ENCODE measurements around the gene LBH. TPM values are rescaled to one million over a fixed set of nuclear protein-coding genes. Genes with fewer than 3 reads are reported as not detected.

Gene LBH
- total and polyA plus RNA-seq, 2 donors (not counting 3 experiments of a cell fraction or from before 2014, with no cell fraction given) = 5.3 to 5.5 TPM

- no peak overlapping the region for H3K4me3 ChIP-seq (replicated peaks in 1 of 3; ENCODE audit: insufficient read depth in 1 of 3, low read depth in 1 of 3, low read length in 3 of 3)
- ChIA-PET CTCF (interaction anchor here (1.4 kb wide), 1 partner anchor 10 kb away, joined by 5 read pairs; no protein-coding TSS in a partner anchor), POLR2A (no interaction called here)
Measured at GRCh38 chr2:30248791-30249190, 17.5 kb downstream of the LBH start.

More at GRCh38 chr2:30248791-30249190, 17.5 kb downstream of the LBH start:
- H3K9me1 ChIP-seq (replicated peaks; ENCODE audit: control insufficient read depth, extremely low read depth, insufficient read depth, low read length) = no peaks in the 10 kb centered on the region
- dilution Hi-C loops (cut with MboI; ENCODE audit: extremely low pct_ligation_motif_present, low sequenced_read_pairs) (no loop called here), intact Hi-C loops (cut with micrococcal nuclease) (no loop called here)
- H3K36me3 ChIP-seq (ENCODE audit: control insufficient read depth in 2 of 2, extremely low read depth in 1 of 2, insufficient read depth in 2 of 2, low read length in 2 of 2) = no peaks in the 10 kb centered on the region
- no peaks in the 10 kb centered on the region for H3K27me3 ChIP-seq (ENCODE audit: control insufficient read depth in 2 of 2, insufficient read depth in 2 of 2, low read length in 2 of 2)
- H3K9me3 ChIP-seq (replicated peaks; ENCODE audit: control insufficient read depth, insufficient read depth, low read length) = no peaks in the 10 kb centered on the region
- no TSS peak for BruUV-seq (replicated peaks)
- no peaks in the 10 kb centered on the region for H4K20me1 ChIP-seq (replicated peaks; ENCODE audit: control insufficient read depth, extremely low read depth, insufficient read depth, low read length)
- no peak overlapping the region for H2AFZ ChIP-seq (ENCODE audit: low read depth, low read length)
- H3K4me2 ChIP-seq (ENCODE audit: insufficient read depth, low read length) = no peak overlapping the region
- TF ChIP-seq JUN (IDR thresholded peaks at IDR 0.05; ENCODE audit: borderline replicate concordance, insufficient read depth, insufficient read length, low read depth) (no peak), EZH2 (IDR thresholded peaks at IDR 0.05; ENCODE audit: borderline replicate concordance, low read depth, low read length, severe bottlenecking) (no peak), POLR2AphosphoS5 (IDR thresholded peaks at IDR 0.05; ENCODE audit: insufficient read depth, low read depth, low read length) (no peak), POLR2A (IDR thresholded peaks at IDR 0.05; ENCODE audit: low read depth, low read length) (no peak), MAX (IDR thresholded peaks at IDR 0.05; ENCODE audit: insufficient read depth, insufficient read length) (no peak), MYC (IDR thresholded peaks at IDR 0.05; ENCODE audit: low read depth, low read length) (no peak), FOS (IDR thresholded peaks at IDR 0.05; ENCODE audit: borderline replicate concordance, insufficient read depth, low read length) (no peak)
- TF ChIP-seq, protein P1, sequence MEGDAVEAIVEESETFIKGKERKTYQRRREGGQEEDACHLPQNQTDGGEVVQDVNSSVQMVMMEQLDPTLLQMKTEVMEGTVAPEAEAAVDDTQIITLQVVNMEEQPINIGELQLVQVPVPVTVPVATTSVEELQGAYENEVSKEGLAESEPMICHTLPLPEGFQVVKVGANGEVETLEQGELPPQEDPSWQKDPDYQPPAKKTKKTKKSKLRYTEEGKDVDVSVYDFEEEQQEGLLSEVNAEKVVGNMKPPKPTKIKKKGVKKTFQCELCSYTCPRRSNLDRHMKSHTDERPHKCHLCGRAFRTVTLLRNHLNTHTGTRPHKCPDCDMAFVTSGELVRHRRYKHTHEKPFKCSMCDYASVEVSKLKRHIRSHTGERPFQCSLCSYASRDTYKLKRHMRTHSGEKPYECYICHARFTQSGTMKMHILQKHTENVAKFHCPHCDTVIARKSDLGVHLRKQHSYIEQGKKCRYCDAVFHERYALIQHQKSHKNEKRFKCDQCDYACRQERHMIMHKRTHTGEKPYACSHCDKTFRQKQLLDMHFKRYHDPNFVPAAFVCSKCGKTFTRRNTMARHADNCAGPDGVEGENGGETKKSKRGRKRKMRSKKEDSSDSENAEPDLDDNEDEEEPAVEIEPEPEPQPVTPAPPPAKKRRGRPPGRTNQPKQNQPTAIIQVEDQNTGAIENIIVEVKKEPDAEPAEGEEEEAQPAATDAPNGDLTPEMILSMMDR (IDR thresholded peaks at IDR 0.05; ENCODE audit: extremely low read depth in 1 of 2, insufficient read depth in 1 of 2, low read depth in 1 of 2, low read length in 2 of 2) = no peak
- FAIRE-seq (no peak), DNase-seq (ENCODE audit: low read depth, low spot score) (no peak)
- no peak overlapping the region for H3K27ac ChIP-seq (ENCODE audit: insufficient read depth, low read depth, low read length)
- no peak overlapping the region for H3K9ac ChIP-seq (replicated peaks; ENCODE audit: extremely low read depth, insufficient read depth, low read length)
- no peaks in the 10 kb centered on the region for H3K79me2 ChIP-seq (ENCODE audit: control insufficient read depth, insufficient read depth, low read length)
- peaks cover 14% of the 10 kb centered on the region for H3K4me1 ChIP-seq (ENCODE audit: control insufficient read depth, extremely low read depth, insufficient read depth, low read length)

All from endothelial cell of umbilical vein (primary cell).